T-helper 2 cell (primary cell): ENCODE results near the gene DCAF17.
"Not testable (repeated sequence)": the region's sequence is repeated elsewhere in the genome, so short reads cannot be mapped to it uniquely, and the experiment has no call there.

Source experiments
- DNase-seq, 5 experiments: peaks; one replicate each; pipeline versions ENCODE4 v3.0.0 to v3.0.0-alpha.2; 2012 to 2022

The DCAF17 gene

DNA sequence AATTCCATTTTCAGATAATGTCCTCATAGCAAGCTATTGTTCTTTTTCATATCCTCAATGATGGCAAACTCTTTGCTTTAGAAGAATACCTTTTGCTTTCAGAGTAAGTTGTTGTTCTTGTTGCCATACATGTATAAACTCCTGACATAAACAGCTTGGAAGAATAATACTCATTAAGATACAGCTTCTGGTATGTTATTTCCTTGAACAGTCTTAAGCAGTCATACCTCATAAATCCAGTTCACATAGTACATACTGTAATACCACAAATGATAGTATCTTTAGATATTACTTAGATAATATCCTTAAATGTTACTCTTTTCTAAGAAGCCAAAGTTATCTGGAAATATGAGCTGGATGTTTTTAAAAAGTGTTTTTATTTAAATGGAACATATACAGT lies 23.4 kb upstream of the DCAF17 start:
- peak in 1 of 5 experiments; percentile 51 for DNase-seq

DNA sequence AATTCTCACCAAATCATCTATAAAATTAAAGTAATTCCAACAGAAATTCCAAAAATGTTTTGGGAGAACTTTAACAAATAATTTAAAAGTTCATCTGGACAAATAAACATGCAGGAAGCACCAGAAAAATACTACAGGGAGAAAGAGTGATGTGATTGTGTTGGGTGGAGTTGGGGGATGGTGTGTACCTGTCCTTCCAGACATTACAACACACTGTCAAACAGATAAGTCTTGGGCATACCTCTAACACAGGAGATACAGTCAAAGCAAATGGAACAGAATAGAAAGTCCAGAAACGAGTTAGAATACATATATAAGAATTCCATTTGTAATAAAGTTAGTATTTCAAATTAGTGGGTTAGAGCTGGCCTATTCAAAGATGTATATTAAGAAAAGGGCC lies 22.8 kb upstream of the DCAF17 start:
- DNase-seq = no peak

DNA sequence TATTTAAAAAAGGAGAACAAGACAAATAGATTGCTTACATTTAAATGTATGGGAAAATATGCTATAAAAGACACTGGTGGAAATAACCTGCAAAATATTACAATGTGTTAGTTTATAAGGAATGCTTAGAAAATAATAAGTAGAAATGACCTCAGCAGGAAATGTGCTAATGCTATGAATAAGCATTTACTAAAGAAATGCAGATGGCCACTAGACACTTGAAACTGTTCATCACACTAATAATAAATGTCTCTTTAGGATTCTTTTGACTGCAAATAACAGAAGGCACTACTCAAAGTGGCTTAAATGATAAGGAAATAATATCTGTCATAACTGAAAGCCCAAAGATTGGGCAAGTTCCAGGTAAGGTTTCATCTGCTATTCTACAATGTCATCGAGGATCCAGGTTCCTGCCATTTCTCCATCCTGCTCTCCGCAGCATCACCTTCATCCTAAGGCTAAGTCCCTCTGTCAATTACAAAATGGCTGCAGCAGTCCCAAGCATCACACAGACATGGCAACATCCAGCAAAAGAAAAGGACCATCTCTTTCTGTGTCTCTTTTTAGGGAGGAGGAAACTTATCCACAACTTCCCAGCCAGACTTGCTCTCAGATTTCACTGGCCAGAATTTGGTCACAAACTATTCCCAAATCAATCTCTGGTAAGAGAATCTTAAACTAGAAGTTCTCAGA lies 22.1 kb upstream of the DCAF17 start:
- DNase-seq = no peak

DNA sequence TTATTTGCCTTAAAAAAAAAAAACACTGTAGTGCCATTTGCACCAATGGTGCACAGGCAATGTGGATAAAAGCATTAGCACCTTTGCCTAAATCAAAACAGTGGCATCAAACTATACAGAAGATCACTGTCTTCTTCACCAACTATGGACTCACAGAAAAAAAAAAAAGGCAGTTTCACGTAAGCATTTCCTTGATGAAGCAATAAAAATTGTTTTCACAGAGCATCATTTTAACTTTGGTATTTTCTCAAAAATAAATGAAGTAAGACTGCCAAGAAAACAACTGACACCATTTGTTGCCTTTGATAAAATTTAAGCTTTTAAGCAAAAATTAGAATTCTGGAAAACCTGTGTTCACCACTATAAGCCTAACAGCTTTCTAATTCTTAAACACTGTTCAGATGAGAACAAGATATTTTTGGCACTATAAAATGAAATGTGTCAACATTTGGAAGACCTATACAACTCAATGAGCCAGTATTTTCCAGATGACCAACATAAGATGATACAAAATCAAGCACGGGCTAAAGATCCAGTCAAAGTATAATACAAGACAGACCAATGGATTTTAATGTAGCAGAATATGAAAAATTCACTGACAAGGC lies 21.4 kb upstream of the DCAF17 start:
- DNase-seq = no peak

DNA sequence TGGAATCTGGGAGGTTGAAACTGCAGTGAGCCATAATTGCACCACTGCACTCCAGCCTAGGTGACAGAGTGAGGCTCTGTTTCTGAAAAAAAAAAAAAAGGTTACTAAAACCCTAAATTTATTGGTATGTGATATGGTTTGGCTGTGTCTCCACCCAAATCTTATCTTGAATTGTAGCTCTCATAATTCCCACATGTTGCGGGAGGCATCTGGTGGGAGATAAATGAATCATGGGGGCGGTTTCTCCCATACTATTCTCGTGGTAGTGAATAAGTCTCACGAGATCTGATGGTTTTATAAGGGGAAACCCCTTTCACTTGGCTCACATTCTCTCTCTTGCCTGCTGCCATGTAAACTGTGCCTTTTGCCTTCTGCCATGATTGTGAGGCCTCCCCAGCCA lies 19.4 kb upstream of the DCAF17 start:
- DNase-seq = peak in 1 of 5 experiments; percentile 28

DNA sequence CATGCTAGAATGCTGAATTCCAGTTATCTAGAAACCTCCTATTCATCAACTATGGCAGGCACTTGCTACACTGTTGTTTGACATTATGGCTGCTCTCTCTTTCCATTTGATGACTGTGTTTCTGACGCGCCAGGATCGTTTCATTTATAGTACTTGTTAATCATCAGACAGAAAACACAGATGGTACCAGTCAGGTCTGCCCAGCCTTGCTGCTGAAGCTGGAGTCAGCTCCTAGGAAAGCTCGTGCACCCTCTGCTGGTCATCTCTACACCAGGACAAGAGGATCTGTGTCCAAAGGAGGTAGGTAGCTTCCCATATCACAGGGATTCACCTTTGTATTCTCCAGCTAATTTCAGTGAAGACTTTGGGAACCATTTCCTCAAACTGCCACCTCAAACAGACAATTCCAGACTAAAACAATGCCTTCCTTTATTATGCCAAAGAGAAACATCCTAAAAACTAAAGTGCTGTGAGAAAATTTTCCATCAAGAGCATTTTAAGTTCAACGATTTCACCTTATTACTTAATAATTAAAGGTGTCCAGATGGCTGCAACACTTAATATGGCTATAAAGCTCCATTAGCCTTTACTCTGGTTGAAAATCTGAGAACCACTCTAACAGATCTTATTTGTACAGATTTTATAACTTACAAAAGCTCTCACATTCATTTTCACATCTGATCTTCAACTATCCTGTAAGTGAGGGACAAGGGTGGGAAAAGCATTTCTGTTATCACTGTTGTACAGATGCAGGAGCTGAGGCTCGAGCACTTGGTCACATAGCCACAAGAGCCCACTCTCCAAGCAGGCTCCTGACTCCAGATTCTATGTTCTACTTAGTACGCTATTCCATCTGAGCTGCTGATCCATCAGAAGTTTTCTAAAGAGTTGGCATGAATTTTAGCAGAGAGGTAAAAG lies 17.8 kb upstream of the DCAF17 start:
- DNase-seq = peak; percentile 35 to 92 (median 65)

DNA sequence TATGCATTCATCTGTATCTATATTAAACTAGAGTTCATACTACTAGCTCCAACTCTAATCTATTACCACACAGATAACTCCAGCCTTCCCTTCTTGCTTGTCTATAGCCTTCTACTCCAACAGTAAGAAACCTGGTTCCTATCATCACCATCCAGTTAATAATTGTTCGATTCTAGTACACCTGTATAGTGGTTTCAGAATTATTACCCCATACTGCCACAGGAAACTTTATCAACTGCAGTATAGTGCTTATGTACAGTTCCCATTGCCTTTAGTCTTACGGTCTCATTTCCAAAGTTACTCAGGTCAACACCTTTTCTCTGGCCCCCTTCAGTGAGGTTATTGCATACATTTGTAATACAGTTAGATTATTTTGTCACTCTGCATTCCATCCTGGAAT lies 14.7 kb upstream of the DCAF17 start:
- DNase-seq = no peak

DNA sequence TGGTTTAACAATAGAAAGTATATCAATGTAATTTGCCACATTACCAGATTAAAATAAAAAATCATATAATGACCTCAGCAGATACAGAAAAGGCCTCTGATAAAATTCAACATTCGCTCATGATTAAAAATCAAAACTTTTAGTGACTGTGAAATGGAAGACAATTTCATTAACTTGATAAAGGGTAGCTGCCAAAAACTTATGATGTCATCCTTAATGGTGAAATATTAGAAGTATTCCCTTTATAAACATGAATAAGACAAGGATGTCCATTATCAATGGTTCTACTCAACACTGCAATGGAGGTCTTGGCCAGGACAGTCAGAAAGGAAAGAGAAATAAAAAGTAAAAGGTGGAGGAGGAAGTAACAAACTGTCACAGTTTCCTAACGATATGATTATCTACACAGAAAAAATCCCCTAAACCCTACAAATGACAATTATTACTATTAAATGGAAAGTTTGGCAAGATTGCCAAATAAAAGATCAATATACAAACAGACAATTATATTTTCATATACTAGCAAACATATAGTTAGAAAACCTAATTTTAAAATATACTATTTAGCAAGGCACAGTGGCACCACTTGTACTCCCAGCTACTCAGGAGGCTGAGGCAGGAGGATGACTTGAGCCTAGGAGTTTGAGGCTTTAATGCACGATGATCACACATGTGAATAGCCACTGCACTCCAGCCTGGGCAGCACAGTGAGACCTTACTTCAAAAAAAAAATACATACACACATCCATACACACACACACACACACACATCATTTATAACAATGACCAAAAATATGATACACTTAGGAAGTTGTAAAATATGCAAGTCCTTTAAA lies 13.1 kb upstream of the DCAF17 start:
- peak in 1 of 5 experiments; percentile 49 for DNase-seq

DNA sequence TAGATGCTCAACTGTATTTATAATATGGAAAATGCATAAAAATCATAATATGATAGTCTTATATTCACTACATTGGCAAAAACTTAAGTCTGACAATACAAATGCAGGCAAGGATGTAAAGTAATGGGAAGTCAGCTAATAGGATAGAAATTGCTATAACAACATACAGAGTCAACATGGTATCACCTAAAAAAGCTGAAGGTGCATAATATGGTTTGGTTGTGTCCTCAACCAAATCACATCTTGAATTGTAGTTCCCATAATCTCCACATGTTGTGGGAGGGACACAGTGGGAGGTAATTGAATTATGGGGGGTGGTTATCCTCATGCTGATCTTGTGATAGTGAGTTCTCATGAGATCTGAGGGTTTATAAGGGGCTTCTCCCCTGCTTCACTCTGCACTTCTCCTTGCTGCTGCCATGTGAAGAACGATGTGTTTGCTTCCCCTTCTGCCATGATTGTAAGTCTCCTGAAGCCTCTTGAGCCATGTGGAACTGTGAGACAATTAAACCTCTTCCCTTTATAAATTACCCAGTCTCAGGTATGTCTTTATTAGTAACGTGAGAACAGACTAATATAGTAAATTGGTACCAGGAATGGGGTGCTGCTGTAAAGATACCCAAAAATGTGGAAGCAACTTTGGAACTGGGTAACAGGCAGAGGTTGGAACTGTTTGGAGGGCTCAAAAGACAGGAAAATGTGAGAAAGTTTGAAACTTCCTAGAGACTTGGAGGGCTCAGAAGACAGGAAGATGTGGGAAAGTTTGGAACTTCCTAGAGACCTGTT lies 11.1 kb upstream of the DCAF17 start:
- DNase-seq = not testable (repeated sequence)

DNA sequence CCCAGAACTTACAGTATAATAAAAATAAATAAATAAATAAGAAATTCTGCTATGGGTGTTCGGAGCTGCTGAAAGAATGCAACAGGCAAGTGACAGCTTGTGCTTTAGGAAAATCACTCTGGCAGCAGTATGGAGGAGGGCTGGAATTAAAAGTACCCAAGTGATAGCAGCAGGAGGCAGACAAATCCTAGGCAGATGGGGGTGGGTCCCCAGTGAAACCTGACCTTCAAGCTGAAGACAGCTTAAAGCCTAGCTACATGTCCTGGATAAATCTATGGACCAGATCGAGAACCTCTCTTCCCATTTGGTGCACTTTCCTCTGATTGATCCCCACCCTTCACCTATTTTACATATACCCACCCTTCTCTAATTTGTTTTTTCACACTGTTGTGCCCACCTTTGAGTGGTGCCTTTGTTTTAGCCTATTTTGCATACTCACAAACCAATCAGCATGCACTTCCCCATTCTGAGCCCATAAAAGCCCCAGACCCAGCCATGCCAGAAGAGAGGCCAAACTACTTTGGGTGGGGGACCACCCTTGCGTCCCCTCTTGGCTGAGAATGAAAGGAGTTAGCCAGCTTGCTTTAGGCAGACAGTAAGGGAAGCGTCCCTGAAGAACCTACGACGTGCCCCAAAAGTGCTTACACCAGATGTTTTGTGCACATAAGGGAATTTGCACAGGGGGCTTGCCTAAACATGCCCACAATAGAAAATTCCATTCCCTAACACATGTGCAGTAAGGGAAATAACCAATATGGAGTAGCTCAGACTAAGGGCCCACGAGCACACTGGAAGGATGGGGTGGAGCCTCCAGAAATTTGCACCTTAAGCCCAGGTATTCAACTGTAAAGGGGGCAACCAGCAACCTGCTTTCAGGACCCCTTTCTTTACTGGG lies 3.3 kb upstream of the DCAF17 start:
- DNase-seq = peak in 1 of 5 experiments; percentile 28

DNA sequence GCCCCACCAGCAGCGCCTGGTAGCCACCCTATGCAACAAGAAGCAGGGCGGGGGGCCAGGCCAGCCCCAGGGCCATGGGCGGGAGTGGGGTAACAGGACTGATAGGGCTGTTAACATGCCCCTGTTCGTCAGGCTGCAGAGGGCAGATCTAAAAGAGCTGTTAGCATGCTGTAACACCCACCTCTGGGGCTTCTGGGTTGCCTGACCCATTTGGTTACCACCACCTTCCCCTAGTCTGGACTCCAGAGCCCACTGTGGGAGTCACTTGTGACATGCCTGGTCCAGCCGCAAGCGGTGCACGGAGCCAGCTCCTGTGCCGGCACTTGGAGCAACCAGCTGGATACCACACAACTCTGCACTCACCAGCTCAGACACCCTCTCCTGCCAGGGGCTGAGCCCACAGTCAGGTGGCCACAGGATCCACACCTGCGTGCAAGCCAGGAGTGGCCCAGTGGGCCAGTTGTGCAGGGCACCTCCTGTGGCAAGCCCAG lies 2.3 kb upstream of the DCAF17 start:
- DNase-seq = no peak

DNA sequence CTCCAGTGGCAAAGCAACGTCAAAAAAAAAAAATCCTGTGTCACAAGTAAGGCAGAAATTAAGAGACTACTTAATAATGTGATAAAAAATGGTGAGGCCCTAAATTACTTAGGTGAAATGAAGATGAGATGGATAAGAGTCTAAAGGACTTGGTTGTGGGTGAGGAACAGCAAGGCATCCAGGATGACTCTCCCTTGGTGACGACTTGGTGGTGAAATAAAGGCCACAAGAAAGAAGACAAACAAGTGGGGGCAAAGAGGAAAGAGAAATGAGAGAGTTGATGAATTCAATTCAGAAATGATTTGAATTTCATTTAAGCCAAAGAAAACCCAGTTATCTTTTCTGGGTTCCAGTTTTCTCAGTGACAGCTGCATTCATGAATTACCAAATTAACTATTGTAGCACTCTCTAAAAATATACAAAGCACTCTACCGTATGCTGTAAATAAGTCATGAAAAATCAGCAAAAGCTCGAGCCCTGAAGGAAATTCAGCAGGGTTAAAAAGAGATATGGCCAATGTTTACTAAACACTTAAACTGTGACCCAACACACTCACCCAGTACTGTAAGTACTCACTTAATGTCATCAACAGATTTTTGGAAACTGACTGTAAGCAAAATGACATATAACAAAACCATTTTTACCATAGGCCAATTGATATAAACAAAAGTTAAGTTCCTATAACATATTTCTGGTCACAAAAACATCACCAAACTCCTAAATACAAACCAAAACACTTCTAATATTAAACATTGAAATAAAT lies 1.6 kb upstream of the DCAF17 start:
- peak in 1 of 5 experiments; percentile 74 for DNase-seq

DNA sequence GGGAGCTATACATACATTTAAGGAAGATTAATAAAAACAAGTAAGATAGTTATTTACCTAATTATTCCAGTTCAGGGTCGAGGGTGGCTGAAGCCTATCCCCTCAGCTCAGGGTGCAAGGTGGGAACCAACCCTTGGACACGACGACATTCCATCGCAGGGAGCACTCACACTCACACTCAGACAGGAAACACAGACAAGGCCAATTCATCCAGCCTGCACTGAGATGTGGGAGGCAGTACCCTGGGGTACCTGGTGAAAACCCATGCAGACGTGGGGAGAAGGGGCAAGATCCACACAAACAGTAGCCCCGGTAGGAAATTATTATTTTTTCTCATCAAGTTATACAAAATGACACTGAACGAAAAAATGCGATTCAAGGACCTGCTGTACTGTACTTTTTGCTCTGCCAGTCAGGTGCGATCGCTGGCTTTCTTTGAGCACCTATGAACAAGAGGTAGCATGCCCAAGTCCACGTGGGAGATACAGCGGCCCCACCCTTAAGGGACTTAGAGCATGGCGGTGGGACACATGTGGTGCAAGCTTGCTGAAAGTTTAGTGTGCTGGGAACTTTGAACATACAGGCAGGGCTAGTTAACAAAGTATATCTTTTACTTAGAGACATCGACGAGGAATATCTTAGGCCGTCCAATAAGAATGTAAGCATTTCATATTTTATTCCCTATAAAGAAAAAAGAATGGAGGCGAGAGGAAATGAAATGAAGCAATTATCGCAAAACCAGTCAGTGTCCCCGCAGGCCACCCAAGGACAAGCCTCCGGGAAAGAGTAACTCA lies 860 bp upstream of the DCAF17 start:
- DNase-seq = peak in 3 of 5 experiments; percentile 25 to 78 (median 25)

DNA sequence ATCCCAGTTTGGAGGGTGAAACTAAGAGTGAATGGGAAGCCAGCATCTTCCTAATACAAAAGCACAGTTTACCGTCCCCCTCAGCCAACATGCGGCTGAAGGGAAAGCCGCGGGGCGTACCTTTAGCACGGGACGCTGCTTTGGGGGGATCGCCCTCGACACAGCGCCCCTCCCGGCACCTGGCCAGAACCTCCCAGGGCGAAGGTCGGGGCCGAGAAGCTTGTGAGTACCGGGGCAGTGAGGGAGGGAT lies 338 bp upstream of the DCAF17 start, which contains the start of gene METTL8:
Gene METTL8 (minus strand): TSS at position 228 of the 250 bp plus-strand sequence. CDS start 41,805 bp downstream, outside the sequence.
- no peak for DNase-seq

DNA sequence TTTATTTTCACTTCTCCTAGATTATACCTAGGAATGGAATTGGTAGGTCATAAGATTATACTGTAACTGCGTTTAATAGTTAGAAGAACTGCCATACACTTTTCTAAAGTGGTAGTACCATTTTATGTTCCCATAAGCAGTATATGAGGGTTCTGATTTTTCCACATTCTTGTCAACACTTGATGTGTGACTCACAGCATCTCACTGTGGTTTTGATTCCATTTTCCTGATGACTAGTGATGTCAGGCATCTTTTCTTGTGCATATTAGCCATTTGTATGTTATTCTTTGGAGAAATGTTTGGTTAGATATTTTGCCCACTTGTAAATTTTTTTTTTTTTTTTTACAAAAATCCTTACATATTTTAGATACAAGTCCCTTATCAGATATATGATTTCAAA lies 2.3 kb downstream of the DCAF17 start:
- no peak for DNase-seq

DNA sequence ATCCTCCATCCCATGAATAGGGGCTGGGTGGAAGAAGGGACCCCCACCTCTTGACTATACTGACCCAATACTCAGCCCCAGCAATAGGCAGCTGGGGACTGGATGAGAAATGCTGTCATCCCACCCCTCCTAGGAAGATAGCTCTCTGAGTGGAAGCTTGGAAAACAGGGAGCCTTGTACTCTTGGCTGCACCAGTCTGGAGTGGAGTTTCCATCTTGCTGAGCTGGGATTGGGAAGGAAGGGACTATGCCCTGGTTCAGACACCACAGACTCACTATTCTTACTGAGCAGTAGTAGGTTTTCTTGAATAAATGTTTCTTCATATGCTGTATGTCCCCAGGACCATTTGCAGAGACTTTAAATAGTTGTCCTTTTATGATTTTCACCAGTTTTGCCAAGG lies 7.4 kb downstream of the DCAF17 start:
- no peak for DNase-seq

DNA sequence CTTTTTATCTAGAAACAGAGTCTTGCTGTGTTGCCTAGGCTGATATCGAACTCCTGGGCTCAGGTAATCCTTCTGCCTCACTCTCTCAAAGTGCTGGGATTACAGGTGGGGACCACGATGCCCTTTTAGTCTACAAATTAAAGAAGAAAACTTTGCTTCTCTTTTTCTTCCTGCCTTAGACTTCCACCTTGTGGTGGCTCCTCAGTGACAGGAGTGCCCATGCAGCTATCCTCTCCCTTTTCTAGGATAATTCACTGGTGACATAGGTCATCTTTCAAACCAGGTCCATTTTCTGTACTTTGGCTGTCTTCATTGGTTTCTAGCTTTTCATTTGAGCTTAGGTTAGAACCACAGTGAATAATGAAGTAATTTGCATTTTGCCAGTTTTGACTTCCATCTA lies 13.6 kb downstream of the DCAF17 start:
- DNase-seq = peak in 1 of 5 experiments; percentile 24

DNA sequence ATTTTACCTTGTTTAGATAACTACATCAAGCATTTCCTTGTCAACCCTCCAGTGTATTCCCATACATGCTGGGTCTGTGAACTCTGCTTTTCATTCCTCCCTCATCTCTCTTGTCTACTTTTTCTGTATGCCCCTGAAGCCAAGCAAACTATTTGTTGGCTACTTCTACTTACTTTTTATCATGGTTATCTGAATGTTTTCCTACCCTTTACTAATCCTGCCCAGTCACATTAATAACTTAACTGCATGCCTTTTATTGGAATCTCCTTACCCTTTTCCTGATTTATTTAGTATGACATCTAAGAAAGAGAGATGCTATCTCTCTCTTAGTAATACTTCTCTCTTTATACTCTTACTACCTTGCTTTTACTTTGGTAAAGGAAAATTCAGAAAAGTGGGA lies 17.0 kb downstream of the DCAF17 start:
- no peak for DNase-seq

DNA sequence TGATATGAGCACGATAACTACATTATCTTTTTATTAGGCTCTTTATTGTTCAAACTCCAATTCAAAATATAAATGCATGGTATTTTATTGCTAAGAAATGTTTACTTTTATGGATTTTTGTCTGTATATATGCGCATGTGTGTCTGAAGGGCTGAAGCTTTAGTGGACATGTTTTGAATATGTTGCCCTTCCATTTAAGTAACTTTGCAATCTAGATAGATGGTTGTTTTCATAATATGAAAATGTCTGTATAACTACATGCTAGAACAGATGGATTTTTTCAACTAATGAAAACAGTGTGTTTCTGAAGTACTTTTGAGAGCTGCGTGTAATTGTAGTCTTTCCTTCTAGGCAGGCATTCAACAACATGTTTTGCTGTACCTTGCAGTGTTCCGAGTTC lies 18.7 kb downstream of the DCAF17 start:
- no peak for DNase-seq
